Trophoblast cell (in vitro differentiated cells and primary cell): ENCODE data around the gene PANK4.
A peak's percentile ranks its signal among the peaks of the same experiment; 100 is the strongest.

Experiments used
- DNase-seq, 2 donors: peaks; one replicate each; pipeline ENCODE4 v3.0.0-alpha.2; 2016
- H2AFZ ChIP-seq: 2 replicates; pipeline ENCODE4 v1.6.1; 2013; ENCODE audit warnings: low read length, moderate library complexity, mild to moderate bottlenecking; ENCODE audit not compliant: insufficient read depth, poor library complexity
- H2AK5ac ChIP-seq: 2 replicates; pipeline ENCODE4 v1.6.1; 2013; ENCODE audit warnings: mild to moderate bottlenecking, low read length
- H2BK120ac ChIP-seq: 2 replicates; pipeline ENCODE4 v1.6.1; 2013; ENCODE audit warnings: low read length, mild to moderate bottlenecking, moderate library complexity; ENCODE audit not compliant: insufficient read depth, poor library complexity
- H2BK12ac ChIP-seq: 2 replicates; pipeline ENCODE4 v1.6.1; 2013; ENCODE audit warnings: mild to moderate bottlenecking, low read length, moderate library complexity
- H2BK5ac ChIP-seq: 2 replicates; pipeline ENCODE4 v1.6.1; 2013; ENCODE audit warnings: low read length, low read depth, moderate library complexity, mild to moderate bottlenecking; ENCODE audit not compliant: poor library complexity
- H3K14ac ChIP-seq: 2 replicates; pipeline ENCODE4 v1.6.1; 2013; ENCODE audit warnings: mild to moderate bottlenecking, low read length
- H3K18ac ChIP-seq: 2 replicates; pipeline ENCODE4 v1.6.1; 2013; ENCODE audit warnings: mild to moderate bottlenecking, low read length
- H3K23ac ChIP-seq: 2 replicates; pipeline ENCODE4 v1.6.1; 2013; ENCODE audit warnings: low read length
- H3K27ac ChIP-seq: 2 replicates; pipeline ENCODE4 v1.5.1; 2013; ENCODE audit warnings: low read depth, mild to moderate bottlenecking, inconsistent platforms, low read length, moderate library complexity
- H3K27me3 ChIP-seq: 2 replicates; pipeline ENCODE4 v1.6.1; 2013; ENCODE audit warnings: inconsistent platforms, mild to moderate bottlenecking, low read length, moderate library complexity; ENCODE audit not compliant: insufficient read depth
- H3K36me3 ChIP-seq, 2 experiments: 1 replicate in 1 of 2; 2 replicates in 1 of 2; pipeline ENCODE4 v1.6.1; 2013; ENCODE audit warnings: low read length in 2 of 2, mild to moderate bottlenecking in 2 of 2, moderate library complexity in 1 of 2; ENCODE audit not compliant: insufficient read depth in 2 of 2, control insufficient read depth in 1 of 2
- H3K4ac ChIP-seq: 2 replicates; pipeline ENCODE4 v1.6.1; 2013; ENCODE audit warnings: low read depth, mild to moderate bottlenecking, low read length, moderate library complexity
- H3K4me1 ChIP-seq, 2 experiments: 1 replicate in 1 of 2; 2 replicates in 1 of 2; pipeline ENCODE4 v1.6.1; 2013; ENCODE audit warnings: low read length in 2 of 2, mild to moderate bottlenecking in 2 of 2, moderate library complexity in 1 of 2; ENCODE audit not compliant: insufficient read depth in 2 of 2, control insufficient read depth in 1 of 2
- H3K4me2 ChIP-seq: 2 replicates; pipeline ENCODE4 v1.6.1; 2013; ENCODE audit warnings: inconsistent platforms, mild to moderate bottlenecking, low read length, moderate library complexity
- H3K4me3 ChIP-seq: 2 replicates; pipeline ENCODE4 v1.5.1; 2013; ENCODE audit warnings: mild to moderate bottlenecking, low read depth, low read length, inconsistent platforms
- H3K79me1 ChIP-seq: one replicate; pipeline ENCODE4 v1.6.1; 2013; ENCODE audit warnings: low read length
- H3K79me2 ChIP-seq: 2 replicates; pipeline ENCODE4 v1.6.1; 2013; ENCODE audit warnings: low read length, mild to moderate bottlenecking; ENCODE audit not compliant: control insufficient read depth, insufficient read depth, poor library complexity
- H3K9ac ChIP-seq: 2 replicates; pipeline ENCODE4 v1.6.1; 2013; ENCODE audit warnings: mild to moderate bottlenecking, low read length
- H3K9me3 ChIP-seq: 2 replicates; pipeline ENCODE4 v1.6.1; 2013; ENCODE audit warnings: low read depth, mild to moderate bottlenecking, control low read depth, inconsistent platforms, low read length; ENCODE audit not compliant: insufficient read depth
- H4K12ac ChIP-seq: 2 replicates; pipeline ENCODE4 v1.6.1; 2013; ENCODE audit warnings: low read depth, mild to moderate bottlenecking, low read length, moderate library complexity
- H4K8ac ChIP-seq: 2 replicates; pipeline ENCODE4 v1.6.1; 2013; ENCODE audit warnings: low read depth, mild to moderate bottlenecking, low read length, moderate library complexity
- H4K91ac ChIP-seq: one replicate; pipeline ENCODE4 v1.6.1; 2013; ENCODE audit warnings: low read depth, mild to moderate bottlenecking, low read length, moderate library complexity
- WGBS: extraction: QIAGEN DNeasy Blood & Tissue Kit; methylation state at CpG from one replicate; pipeline ENCODE4 v1.1.7; 2013; ENCODE audit warnings: missing lambda C conversion rate; ENCODE audit not compliant: insufficient read length, insufficient coverage; ENCODE audit errors: extremely low coverage; 5-methylcytosine and 5-hydroxymethylcytosine counted together

PANK4 gene

DNA sequence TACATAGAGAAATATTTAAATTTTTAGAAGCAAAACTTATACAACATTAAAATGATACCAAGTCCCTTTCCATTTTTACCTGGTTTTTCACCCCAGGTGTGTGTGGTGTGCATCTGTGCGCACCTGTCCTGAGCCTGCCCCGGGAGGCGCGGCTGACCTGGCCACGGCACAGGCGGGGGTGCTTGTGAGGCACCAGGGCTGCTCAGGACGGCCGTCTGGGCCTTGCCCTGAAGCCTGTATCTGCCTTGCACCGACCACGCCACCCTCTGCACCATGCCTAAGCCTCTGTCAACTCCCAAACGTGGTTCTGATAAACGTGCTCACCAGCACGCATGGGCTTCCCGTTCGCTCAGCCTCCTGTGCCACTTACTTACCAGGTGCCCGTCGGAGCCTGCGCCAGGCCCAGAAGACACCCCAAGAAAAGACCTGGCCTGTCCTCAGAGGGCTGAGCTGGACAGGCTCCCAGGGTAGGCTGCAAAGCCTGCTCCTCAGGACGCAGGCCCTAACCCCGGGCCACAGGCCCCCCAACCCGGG, 20.9 kb downstream of the PANK4 start:
- H3K36me3 ChIP-seq: peaks cover 27 to 30% of the 10 kb centered on the region in 2 experiments
- no peak overlapping the region for H3K4me2 ChIP-seq

DNA sequence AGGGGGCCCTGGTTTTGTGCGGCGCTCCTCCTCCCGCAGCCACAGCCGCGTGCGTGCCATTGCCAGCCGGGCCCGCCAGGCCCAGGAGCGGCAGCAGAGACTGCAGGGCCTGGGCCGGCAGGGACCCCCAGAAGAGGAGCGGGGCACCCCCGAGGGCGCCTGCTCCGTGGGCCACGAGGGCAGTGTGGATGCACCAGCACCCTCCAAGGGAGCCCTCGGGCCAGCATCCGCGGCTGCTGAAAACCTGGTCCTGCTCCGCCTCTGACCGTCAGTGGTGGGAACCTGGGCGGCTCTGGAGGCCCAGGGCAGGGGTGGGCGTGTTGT, 21.5 kb downstream of the PANK4 start:
- WGBS: no CpG with 5 or more reads among the region's 22 CpGs
- no peak overlapping the region for H4K91ac ChIP-seq
- DNase-seq: no peak
- H2AK5ac ChIP-seq: no peak overlapping the region
- no peak overlapping the region for H2BK5ac ChIP-seq
- H3K79me2 ChIP-seq: no peaks in the 10 kb centered on the region
- no peak overlapping the region for H4K8ac ChIP-seq
- no peak overlapping the region for H3K23ac ChIP-seq
- no peak overlapping the region for H4K12ac ChIP-seq
- no peaks in the 10 kb centered on the region for H3K4me1 ChIP-seq
- H3K4me2 ChIP-seq: no peak overlapping the region
- H2BK120ac ChIP-seq: no peak overlapping the region
- H3K27me3 ChIP-seq: no peaks in the 10 kb centered on the region
- H3K9ac ChIP-seq: no peak overlapping the region
- peaks cover 21 to 24% of the 10 kb centered on the region in 2 experiments for H3K36me3 ChIP-seq
- H3K27ac ChIP-seq: no peak overlapping the region
- H3K4ac ChIP-seq: no peak overlapping the region
- H3K18ac ChIP-seq: no peak overlapping the region
- H3K9me3 ChIP-seq: peaks cover 5% of the 10 kb centered on the region
- H3K4me3 ChIP-seq: no peak overlapping the region
- no peak overlapping the region for H2BK12ac ChIP-seq
- H3K14ac ChIP-seq: no peak overlapping the region
- H2AFZ ChIP-seq: no peak overlapping the region
- H3K79me1 ChIP-seq: no peaks in the 10 kb centered on the region

More for the DNA sequence above, 20.9 kb downstream of the PANK4 start:
- Histone ChIP-seq H2AFZ (no peak overlapping the region), H3K14ac (no peak overlapping the region), H3K4me1 (no peaks in the 10 kb centered on the region), H3K23ac (no peak overlapping the region), H4K12ac (no peak overlapping the region), H2BK120ac (no peak overlapping the region), H3K4me3 (peak overlapping the region; percentile 34), H2BK12ac (no peak overlapping the region), H3K79me1 (no peaks in the 10 kb centered on the region), H2BK5ac (no peak overlapping the region), H3K27ac (no peak overlapping the region), H3K79me2 (no peaks in the 10 kb centered on the region), H3K9me3 (peaks cover 5% of the 10 kb centered on the region), H2AK5ac (no peak overlapping the region), H3K9ac (no peak overlapping the region), H4K8ac (no peak overlapping the region), H3K27me3 (no peaks in the 10 kb centered on the region), H3K18ac (no peak overlapping the region), H4K91ac (no peak overlapping the region), H3K4ac (no peak overlapping the region)
- DNase-seq: no peak
- no CpG with 5 or more reads among the region's 21 CpGs for WGBS

DNA sequence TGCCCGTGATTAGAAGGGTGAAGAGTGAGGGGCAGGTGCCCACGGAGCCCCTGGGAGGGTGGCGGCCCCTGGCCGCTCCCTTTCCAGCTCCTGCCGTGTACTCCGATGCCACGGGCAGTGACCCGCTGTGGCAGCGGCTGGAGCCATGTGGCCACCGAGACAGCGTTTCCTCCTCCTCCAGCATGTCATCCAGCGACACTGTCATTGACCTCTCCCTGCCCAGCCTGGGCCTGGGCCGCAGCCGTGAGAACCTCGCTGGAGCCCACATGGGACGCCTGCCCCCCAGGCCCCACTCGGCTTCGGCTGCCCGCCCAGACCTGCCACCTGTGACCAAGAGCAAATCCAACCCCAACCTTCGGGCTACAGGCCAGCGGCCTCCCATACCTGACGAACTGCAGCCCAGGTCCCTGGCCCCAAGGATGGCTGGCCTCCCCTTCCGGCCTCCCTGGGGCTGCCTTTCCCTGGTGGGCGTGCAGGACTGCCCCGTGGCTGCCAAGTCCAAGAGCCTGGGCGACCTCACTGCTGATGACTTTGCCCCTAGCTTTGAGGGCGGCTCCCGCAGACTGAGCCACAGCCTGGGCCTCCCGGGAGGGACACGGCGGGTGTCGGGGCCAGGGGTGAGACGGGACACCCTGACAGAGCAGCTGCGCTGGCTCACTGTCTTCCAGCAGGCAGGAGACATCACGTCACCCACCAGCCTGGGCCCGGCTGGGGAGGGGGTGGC, 22.0 kb downstream of the PANK4 start:
- Histone ChIP-seq H3K9ac (no peak overlapping the region), H3K23ac (no peak overlapping the region), H4K12ac (no peak overlapping the region), H3K36me3 (peaks cover 15 to 19% of the 10 kb centered on the region in 2 experiments), H2AK5ac (no peak overlapping the region), H3K27ac (no peak overlapping the region), H3K9me3 (peaks cover 5% of the 10 kb centered on the region), H2AFZ (no peak overlapping the region), H3K79me2 (no peaks in the 10 kb centered on the region), H2BK5ac (no peak overlapping the region), H3K27me3 (no peaks in the 10 kb centered on the region), H4K91ac (no peak overlapping the region), H3K4me1 (no peaks in the 10 kb centered on the region), H2BK120ac (no peak overlapping the region), H4K8ac (no peak overlapping the region), H2BK12ac (no peak overlapping the region), H3K4ac (no peak overlapping the region), H3K14ac (no peak overlapping the region), H3K79me1 (no peaks in the 10 kb centered on the region), H3K4me3 (no peak overlapping the region), H3K4me2 (no peak overlapping the region), H3K18ac (no peak overlapping the region)
- no peak for DNase-seq
- WGBS: no CpG with 5 or more reads among the region's 36 CpGs

DNA sequence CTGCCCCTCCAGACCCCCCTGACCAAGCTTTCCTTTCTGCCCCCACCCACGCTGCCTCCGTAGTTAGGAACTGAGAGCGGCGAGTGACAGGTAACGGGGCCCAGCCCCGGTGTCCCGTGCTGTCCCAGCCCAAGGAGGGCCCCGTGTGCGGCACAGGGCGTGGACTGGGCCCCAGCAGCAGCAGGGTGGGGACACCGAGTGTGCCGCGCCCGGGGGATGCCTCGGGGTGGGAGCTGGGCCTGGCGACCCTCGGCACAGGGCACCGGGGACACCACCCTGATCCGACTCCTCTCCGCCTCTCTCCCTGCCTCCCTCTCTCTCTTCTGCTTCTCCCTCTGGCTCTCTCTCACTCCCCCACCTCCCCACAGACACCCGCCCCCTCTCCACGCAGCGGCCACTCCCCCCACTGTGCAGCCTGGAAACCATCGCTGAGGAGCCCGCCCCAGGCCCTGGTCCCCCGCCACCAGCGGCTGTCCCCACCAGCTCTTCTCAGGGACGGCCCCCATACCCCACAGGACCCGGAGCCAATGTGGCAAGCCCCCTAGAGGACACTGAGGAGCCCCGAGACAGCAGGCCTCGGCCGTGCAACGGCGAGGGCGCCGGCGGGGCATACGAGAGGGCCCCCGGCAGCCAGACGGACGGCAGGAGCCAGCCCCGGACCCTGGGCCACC, 22.7 kb downstream of the PANK4 start:
- Histone ChIP-seq H4K8ac (no peak overlapping the region), H2BK120ac (no peak overlapping the region), H2BK12ac (no peak overlapping the region), H4K91ac (no peak overlapping the region), H3K4ac (no peak overlapping the region), H3K4me2 (no peak overlapping the region), H3K9ac (no peak overlapping the region), H4K12ac (no peak overlapping the region), H2AK5ac (no peak overlapping the region), H3K9me3 (peaks cover 5% of the 10 kb centered on the region), H3K79me2 (no peaks in the 10 kb centered on the region), H3K18ac (no peak overlapping the region), H3K4me3 (peak overlapping the region; percentile 30), H3K4me1 (no peaks in the 10 kb centered on the region), H2BK5ac (no peak overlapping the region), H2AFZ (no peak overlapping the region), H3K36me3 (peaks cover 8 to 12% of the 10 kb centered on the region in 2 experiments), H3K23ac (no peak overlapping the region), H3K79me1 (no peaks in the 10 kb centered on the region), H3K14ac (no peak overlapping the region), H3K27ac (no peak overlapping the region), H3K27me3 (no peaks in the 10 kb centered on the region)
- WGBS: no CpG with 5 or more reads among the region's 42 CpGs
- DNase-seq: no peak
